Measurements from ENCODE around the gene CD63.

Gene CD63

GRCh38 chr12:55698965-55699364 lies 29.8 kb downstream of the CD63 start:
- H3K4me3 ChIP-seq (replicated peaks in 1 of 2; ENCODE audit: low read depth in 2 of 2, low read length in 2 of 2): no peak overlapping the region
- no peak for TF ChIP-seq CTCF (IDR thresholded peaks at IDR 0.05; ENCODE audit: low read depth, low read length)
- DNase-seq (ENCODE audit: low read depth in 2 of 2): no peak

- DNase-seq (ENCODE audit: low read depth in 2 of 2): no peak
- TF ChIP-seq CTCF (IDR thresholded peaks at IDR 0.05; ENCODE audit: low read depth, low read length): no peak
- H3K4me3 ChIP-seq (replicated peaks in 1 of 2; ENCODE audit: low read depth in 2 of 2, low read length in 2 of 2): no peak overlapping the region
These were observed 30.4 kb downstream of the CD63 start for GRCh38 chr12:55698241-55698955.

- H3K4me3 ChIP-seq (replicated peaks in 1 of 2; ENCODE audit: low read depth in 2 of 2, low read length in 2 of 2): no peak overlapping the region
- TF ChIP-seq CTCF (IDR thresholded peaks at IDR 0.05; ENCODE audit: low read depth, low read length): no peak
These were observed 31.1 kb downstream of the CD63 start for GRCh38 chr12:55697686-55698085.

GRCh38 chr12:55696796-55697462 lies 31.9 kb downstream of the CD63 start:
- DNase-seq (ENCODE audit: low read depth in 2 of 2): no peak
- TF ChIP-seq CTCF (IDR thresholded peaks at IDR 0.05; ENCODE audit: low read depth, low read length): no peak
- H3K4me3 ChIP-seq (replicated peaks in 1 of 2; ENCODE audit: low read depth in 2 of 2, low read length in 2 of 2): no peak overlapping the region

More at GRCh38 chr12:55697686-55698085, 31.1 kb downstream of the CD63 start:
- no peak for DNase-seq (ENCODE audit: low read depth in 2 of 2)

GRCh38 chr12:55696141-55696540 lies 32.7 kb downstream of the CD63 start:
- no peak for TF ChIP-seq CTCF (IDR thresholded peaks at IDR 0.05; ENCODE audit: low read depth, low read length)
- no peak overlapping the region for H3K4me3 ChIP-seq (replicated peaks in 1 of 2; ENCODE audit: low read depth in 2 of 2, low read length in 2 of 2)
- no peak for DNase-seq (ENCODE audit: low read depth in 2 of 2)

- no peak for DNase-seq (ENCODE audit: low read depth in 2 of 2)
- no peak for TF ChIP-seq CTCF (IDR thresholded peaks at IDR 0.05; ENCODE audit: low read depth, low read length)
- no peak overlapping the region for H3K4me3 ChIP-seq (replicated peaks in 1 of 2; ENCODE audit: low read depth in 2 of 2, low read length in 2 of 2)
These were observed 33.5 kb downstream of the CD63 start for GRCh38 chr12:55695349-55695748.
